ENCODE measurements around the gene CCDC183. TPM values are rescaled to one million over a fixed set of nuclear protein-coding genes. Genes with fewer than 3 reads are reported as not detected.

Gene CCDC183
- polyA plus RNA-seq, 1 donor (not counting 4 experiments of a cell fraction or from before 2014, with no cell fraction given): 0.03 TPM

DNA sequence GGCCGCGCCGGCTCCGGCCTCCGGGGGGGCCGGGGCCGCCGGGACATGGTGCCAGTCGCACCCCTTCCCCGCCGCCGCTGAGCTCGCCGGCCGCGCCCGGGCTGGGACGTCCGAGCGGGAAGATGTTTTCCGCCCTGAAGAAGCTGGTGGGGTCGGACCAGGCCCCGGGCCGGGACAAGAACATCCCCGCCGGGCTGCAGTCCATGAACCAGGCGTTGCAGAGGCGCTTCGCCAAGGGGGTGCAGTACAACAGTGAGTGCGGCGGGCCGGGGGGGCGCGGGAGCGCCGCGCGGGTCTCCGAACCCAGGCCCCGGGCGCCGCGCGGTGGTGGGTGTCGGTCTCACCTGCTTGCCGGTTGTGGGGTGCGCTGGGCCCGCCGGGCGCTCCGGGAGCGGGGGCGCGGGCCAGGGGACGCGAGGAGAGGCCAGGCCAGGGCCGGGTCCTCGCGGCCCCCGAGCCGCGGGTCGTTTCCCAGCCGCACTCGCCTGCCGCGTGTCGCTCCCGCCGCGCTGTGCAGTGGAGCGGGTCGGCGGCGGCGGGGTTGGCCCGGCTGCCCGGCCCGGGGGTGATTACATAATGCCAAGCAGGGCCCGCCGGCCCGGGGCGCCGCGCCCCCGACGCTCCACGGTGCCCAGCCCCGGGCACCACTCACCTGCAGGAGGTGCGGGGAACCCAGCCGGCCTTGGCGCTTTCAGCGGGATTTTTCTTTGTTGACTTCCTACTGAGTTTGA is 12.1 kb downstream of the CCDC183 start:
- Histone ChIP-seq H3K79me2 (ENCODE audit: control insufficient read depth, insufficient read depth, low read length) (peaks cover 43% of the 10 kb centered on the region), H3K4me2 (ENCODE audit: control insufficient read depth, extremely low read depth, insufficient read depth, low read depth, low read length) (peak overlapping the region; percentile 82), H3K4me3 (ENCODE audit: control insufficient read depth in 2 of 3, extremely low read depth in 1 of 3, insufficient read depth in 2 of 3, low read depth in 1 of 3, low read length in 3 of 3) (peak overlapping the region; percentile 61 to 88 (median 74)), H3K36me3 (ENCODE audit: control insufficient read depth in 2 of 2, extremely low read depth in 1 of 2, insufficient read depth in 2 of 2, low read length in 2 of 2) (peaks cover 8 to 18% of the 10 kb centered on the region in 2 experiments), H3K9me1 (ENCODE audit: control insufficient read depth, extremely low read depth, insufficient read depth, low read length) (no peaks in the 10 kb centered on the region), H3K27me3 (ENCODE audit: control insufficient read depth, extremely low read depth, insufficient read depth, low read length) (no peaks in the 10 kb centered on the region), H3K27ac (ENCODE audit: control insufficient read depth, insufficient read depth, low read length) (peak overlapping the region; percentile 58), H3K9me3 (ENCODE audit: control insufficient read depth, low read depth, low read length) (no peaks in the 10 kb centered on the region), H4K20me1 (ENCODE audit: control insufficient read depth, extremely low read depth, insufficient read depth, low read length) (no peaks in the 10 kb centered on the region), H3K9ac (ENCODE audit: control insufficient read depth, extremely low read depth, insufficient read depth, low read length) (peak overlapping the region; percentile 82), H3K4me1 (ENCODE audit: control insufficient read depth, extremely low read depth, insufficient read depth, low read length) (peaks cover 15% of the 10 kb centered on the region), H2AFZ (ENCODE audit: control insufficient read depth, low read length) (peak overlapping the region; percentile 36)
- no peak for DNase-seq (ENCODE audit: low read depth, low spot score)
- dilution Hi-C loops (cut with MboI; ENCODE audit: extremely low pct_ligation_motif_present, low sequenced_read_pairs): loop anchor here (25.0 kb wide), 1 partner anchor 129 kb away; the partner anchor contains the start of genes C8G and FBXW5
- FAIRE-seq: no peak
- TF ChIP-seq, protein P1, sequence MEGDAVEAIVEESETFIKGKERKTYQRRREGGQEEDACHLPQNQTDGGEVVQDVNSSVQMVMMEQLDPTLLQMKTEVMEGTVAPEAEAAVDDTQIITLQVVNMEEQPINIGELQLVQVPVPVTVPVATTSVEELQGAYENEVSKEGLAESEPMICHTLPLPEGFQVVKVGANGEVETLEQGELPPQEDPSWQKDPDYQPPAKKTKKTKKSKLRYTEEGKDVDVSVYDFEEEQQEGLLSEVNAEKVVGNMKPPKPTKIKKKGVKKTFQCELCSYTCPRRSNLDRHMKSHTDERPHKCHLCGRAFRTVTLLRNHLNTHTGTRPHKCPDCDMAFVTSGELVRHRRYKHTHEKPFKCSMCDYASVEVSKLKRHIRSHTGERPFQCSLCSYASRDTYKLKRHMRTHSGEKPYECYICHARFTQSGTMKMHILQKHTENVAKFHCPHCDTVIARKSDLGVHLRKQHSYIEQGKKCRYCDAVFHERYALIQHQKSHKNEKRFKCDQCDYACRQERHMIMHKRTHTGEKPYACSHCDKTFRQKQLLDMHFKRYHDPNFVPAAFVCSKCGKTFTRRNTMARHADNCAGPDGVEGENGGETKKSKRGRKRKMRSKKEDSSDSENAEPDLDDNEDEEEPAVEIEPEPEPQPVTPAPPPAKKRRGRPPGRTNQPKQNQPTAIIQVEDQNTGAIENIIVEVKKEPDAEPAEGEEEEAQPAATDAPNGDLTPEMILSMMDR (optimal IDR thresholded peaks at IDR 0.05 in 1 of 3, IDR thresholded peaks at IDR 0.05 in 1 of 3, conservative IDR thresholded peaks at IDR 0.05 in 1 of 3; ENCODE audit: extremely low read depth in 1 of 3, insufficient read depth in 2 of 3, low read length in 3 of 3): no peak
- TF ChIP-seq EZH2 (IDR thresholded peaks at IDR 0.05; ENCODE audit: low read length): no peak

DNA sequence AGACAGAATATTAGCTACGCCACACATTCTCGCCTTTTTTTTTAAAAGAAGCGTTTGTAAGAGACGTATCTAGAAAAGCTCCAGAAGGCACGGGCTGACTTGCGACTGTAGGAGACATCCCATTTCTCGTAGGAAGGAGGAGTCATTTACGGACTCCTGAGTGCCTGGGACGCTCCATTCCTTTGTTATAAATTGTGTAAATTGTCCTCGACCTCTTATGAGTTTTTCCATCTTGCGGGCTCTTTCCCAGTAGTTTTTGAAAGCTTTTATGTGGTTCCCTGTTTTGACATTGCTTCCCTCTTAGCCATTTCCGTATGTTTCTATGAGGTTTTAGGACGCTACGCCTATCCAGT is 12.6 kb downstream of the CCDC183 start:
- peaks cover 8 to 18% of the 10 kb centered on the region in 2 experiments for H3K36me3 ChIP-seq (ENCODE audit: control insufficient read depth in 2 of 2, extremely low read depth in 1 of 2, insufficient read depth in 2 of 2, low read length in 2 of 2)
- dilution Hi-C loops (cut with MboI; ENCODE audit: extremely low pct_ligation_motif_present, low sequenced_read_pairs): loop anchor here (25.0 kb wide), 1 partner anchor 129 kb away; the partner anchor contains the start of genes C8G and FBXW5
- H2AFZ ChIP-seq (ENCODE audit: control insufficient read depth, low read length): no peak overlapping the region
- no peaks in the 10 kb centered on the region for H4K20me1 ChIP-seq (ENCODE audit: control insufficient read depth, extremely low read depth, insufficient read depth, low read length)
- H3K79me2 ChIP-seq (ENCODE audit: control insufficient read depth, insufficient read depth, low read length): peaks cover 43% of the 10 kb centered on the region
- H3K9me1 ChIP-seq (ENCODE audit: control insufficient read depth, extremely low read depth, insufficient read depth, low read length): no peaks in the 10 kb centered on the region
- H3K27ac ChIP-seq (ENCODE audit: control insufficient read depth, insufficient read depth, low read length): peak overlapping the region; percentile 58
- no peaks in the 10 kb centered on the region for H3K27me3 ChIP-seq (ENCODE audit: control insufficient read depth, extremely low read depth, insufficient read depth, low read length)
- DNase-seq (ENCODE audit: low read depth, low spot score) (no peak), FAIRE-seq (no peak)
- TF ChIP-seq, protein P1 (optimal IDR thresholded peaks at IDR 0.05 in 1 of 3, IDR thresholded peaks at IDR 0.05 in 1 of 3, conservative IDR thresholded peaks at IDR 0.05 in 1 of 3; ENCODE audit: extremely low read depth in 1 of 3, insufficient read depth in 2 of 3, low read length in 3 of 3): no peak
- TF ChIP-seq EZH2 (IDR thresholded peaks at IDR 0.05; ENCODE audit: low read length): no peak
- peak overlapping the region; percentile 82 for H3K4me2 ChIP-seq (ENCODE audit: control insufficient read depth, extremely low read depth, insufficient read depth, low read depth, low read length)
- peak overlapping the region; percentile 61 to 88 (median 74) for H3K4me3 ChIP-seq (ENCODE audit: control insufficient read depth in 2 of 3, extremely low read depth in 1 of 3, insufficient read depth in 2 of 3, low read depth in 1 of 3, low read length in 3 of 3)
- H3K9me3 ChIP-seq (ENCODE audit: control insufficient read depth, low read depth, low read length): no peaks in the 10 kb centered on the region
- peak overlapping the region; percentile 82 for H3K9ac ChIP-seq (ENCODE audit: control insufficient read depth, extremely low read depth, insufficient read depth, low read length)
- H3K4me1 ChIP-seq (ENCODE audit: control insufficient read depth, extremely low read depth, insufficient read depth, low read length): peaks cover 15% of the 10 kb centered on the region
